Activated naive CD4-positive, alpha-beta T cell treated with anti-CD3 and anti-CD28 coated beads, Interleukin-2, amount 50 U/mL, for 72 hours (primary cell): Measurements from ENCODE around the gene ZDHHC1. TPM values are rescaled to one million over a fixed set of nuclear protein-coding genes. Genes with fewer than 3 reads are reported as not detected.

ENCODE experiments used
- ATAC-seq, 2 donors: fragments of 150-1000 bp; cut with Tn5 transposase; 2 replicates each; pipeline ENCODE4 v1.10.0; 2021; ENCODE audit warnings: mild to moderate bottlenecking in 2 of 2, moderate library complexity in 2 of 2
- DNase-seq, 2 donors: peaks; one replicate each; pipeline ENCODE4 v3.0.0; 2021 to 2022; ENCODE audit warnings: low spot score in 2 of 2
- H3K27ac Mint-ChIP-seq, 2 donors: one replicate each; pipeline ENCODE4 v1.8.0; 2022; ENCODE audit warnings: mild to moderate bottlenecking in 2 of 2, mixed read lengths in 2 of 2
- H3K36me3 Mint-ChIP-seq, 2 donors: one replicate each; pipeline ENCODE4 v1.8.0; 2022; ENCODE audit warnings: mixed read lengths in 2 of 2
- H3K9me3 Mint-ChIP-seq, 2 donors: one replicate each; pipeline ENCODE4 v1.8.0; 2022; ENCODE audit warnings: mixed read lengths in 2 of 2
- total RNA-seq, 2 donors: library from RNA; stranded (reverse); gene quantifications; one replicate each; pipeline ENCODE4 v1.2.3, GENCODE V29; 2022

Gene ZDHHC1
- total RNA-seq, 2 donors from 2014 or later: 0.23 to 2.4 TPM

DNA sequence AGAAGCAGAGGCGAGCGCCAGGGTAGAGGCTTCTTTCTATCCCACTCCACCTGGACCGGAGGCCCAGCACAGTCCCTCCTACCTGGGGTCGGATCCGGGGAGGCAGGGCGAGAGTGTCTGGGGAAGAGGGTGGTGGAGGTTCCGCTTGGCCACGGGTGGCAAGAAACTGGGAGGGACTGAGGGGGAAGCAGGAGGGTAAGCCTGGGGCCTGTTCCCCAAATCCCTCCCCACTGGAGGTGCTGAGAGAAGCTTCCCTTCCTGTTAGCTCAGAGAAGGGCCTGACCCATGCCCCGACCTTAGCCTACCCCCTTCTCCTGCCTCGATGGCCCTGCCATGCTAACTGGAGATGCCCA, 21.2 kb downstream of the ZDHHC1 start:
- DNase-seq (no peak), ATAC-seq (no peak)
- Mint-ChIP-seq H3K27ac (no peak overlapping the region), H3K9me3 (no peaks in the 10 kb centered on the region), H3K36me3 (no peaks in the 10 kb centered on the region)

DNA sequence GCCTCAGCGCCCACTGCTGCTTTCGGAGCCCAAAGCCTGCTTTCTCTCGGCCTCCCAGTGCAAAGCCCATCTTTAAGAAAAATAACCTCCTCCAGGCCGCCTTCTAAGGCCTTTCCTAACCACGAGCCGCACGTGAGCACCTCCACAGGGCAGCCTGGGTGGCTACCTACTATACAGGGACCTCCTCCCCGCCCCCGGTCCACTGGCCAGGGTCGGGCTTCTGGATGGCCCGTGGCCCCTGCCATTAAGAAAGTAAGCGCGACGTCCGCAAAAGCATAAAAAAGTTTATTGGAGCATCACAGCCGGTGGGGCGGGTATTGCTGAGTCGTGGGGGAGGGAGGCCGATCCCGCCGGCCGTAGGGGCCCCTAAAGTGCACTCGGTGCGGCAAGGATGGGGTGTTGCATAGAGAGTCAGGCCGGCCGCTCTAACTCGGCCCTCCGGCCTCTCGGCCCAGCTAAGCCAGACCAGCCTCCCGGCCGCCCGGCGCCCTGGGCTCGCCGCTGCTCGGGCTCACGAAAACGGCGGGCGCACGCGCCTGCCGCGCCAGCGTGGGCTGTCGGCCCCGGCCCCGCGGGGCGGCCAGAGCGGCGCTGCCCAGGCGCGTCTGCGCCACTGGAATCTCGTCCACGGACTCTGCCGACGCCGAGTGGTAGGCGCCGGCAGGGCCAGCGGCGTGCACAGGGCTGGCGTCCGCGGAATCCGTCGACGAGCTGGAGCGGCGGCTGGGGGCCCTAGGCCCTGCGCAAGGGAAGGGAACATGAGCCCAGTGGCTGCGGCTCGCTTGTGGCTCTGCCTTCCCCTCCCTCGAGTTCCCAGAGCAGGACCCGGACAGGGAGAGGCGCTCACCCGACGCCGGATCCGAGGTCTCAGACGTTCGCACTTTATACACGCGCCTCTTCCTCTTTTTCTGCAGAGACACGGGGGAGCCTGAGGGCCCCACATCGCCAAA, 21.8 kb downstream of the ZDHHC1 start:
- ATAC-seq (peak in 1 of 2 donors; percentile 15), DNase-seq (no peak)
- H3K36me3 Mint-ChIP-seq: no peaks in the 10 kb centered on the region
- H3K27ac Mint-ChIP-seq: peak overlapping the region in 1 of 2 donors; percentile 73
- H3K9me3 Mint-ChIP-seq: no peaks in the 10 kb centered on the region

DNA sequence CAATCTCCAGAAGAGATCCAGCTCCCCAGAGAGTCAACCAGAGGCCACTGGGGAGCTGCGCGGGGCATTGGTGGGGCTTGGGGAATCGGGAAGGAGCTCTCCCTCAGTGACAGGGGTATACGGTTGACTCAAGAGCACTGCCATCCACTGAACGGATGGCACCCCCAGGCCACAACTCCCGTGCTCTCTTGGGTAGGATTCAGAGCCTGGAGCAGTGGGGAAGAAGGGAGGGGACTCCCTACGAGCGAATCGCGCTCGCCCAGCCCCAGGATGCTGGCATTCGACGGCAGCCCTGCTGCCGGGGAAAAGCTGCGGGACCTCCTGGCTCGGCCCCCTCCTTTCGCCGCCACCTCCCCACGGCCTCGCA, 22.5 kb downstream of the ZDHHC1 start:
- Mint-ChIP-seq H3K27ac (no peak overlapping the region), H3K36me3 (no peaks in the 10 kb centered on the region), H3K9me3 (no peaks in the 10 kb centered on the region)
- DNase-seq (no peak), ATAC-seq (peak; percentile 12 to 20)

DNA sequence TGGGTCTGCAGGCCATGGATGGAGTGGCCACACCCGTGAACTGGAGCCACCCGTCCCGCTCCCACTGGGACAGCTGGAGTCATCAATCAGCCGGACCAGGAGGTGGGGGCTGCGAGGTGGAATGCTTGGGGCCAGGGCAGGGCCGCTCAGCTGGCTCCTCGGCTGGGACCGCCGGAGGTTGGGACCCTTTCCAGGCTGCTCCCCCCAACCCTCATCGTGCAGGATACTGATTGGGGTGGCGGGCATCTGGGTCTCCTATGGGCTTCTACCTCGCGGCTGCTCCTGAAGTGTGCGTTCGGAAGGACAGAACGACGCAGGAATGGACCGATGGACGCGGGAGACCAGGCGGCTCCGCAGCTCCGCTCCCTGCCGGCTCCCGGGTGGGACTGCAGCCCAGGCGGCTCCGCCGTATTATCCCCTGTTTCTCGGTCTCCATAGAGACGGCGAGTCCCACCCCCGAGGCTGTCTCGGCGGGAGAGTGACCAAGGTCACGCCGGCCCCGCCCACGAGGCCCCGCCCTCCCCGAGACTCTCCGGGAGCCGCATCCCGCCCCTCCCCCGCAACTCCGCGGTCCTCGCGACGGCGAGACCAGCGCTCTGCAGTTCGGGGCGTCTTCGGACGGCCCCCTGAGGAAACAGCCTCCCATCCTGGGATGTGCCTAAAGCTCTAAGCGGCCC, 23.0 kb downstream of the ZDHHC1 start, which contains the start of gene TPPP3:
Gene TPPP3, minus strand, starts transcription at position 388 of the 677 bp plus-strand sequence. CDS start 2,387 bp downstream, outside the sequence.
- H3K36me3 Mint-ChIP-seq: no peaks in the 10 kb centered on the region
- no peaks in the 10 kb centered on the region for H3K9me3 Mint-ChIP-seq
- DNase-seq: peak in 1 of 2 donors; percentile 37
- H3K27ac Mint-ChIP-seq: peak within 1 kb of the TSS; percentile 47 to 73
- ATAC-seq: peak; percentile 53 to 79

DNA sequence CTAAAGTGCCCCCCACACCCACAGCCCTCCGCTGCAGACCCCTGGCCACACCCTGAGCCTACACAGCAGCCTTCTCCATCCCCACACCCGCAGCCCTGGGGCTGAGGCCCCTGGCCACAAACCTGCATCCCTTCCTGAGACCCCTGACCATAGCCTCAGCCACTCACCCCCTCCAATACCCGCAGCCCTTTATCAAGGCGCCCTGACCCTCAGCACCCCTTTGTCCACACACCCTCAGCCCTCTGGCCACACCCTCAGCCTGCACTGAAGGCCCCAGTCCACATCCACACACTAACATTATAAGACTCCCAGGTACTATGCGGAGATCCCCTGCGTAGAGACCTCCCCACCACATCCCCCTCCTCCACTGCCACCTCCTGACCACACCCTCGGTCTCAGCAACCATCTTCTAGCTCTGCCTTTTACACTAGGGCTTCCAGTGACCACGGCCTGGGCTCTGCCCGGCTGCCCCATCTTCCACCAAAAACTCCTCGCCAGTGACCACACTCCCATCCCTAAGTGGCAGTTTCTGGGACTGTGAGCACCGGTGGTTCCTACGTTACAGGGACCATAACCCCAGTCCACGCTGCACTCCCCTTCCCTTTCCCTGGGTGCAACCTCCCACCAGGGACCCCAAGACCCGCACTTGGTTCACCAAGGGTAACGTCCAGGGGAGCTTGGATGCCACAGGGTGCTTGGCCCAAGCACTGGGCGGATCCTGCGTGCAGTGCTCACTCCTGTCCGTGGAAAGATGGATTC, 23.8 kb downstream of the ZDHHC1 start:
- DNase-seq (no peak), ATAC-seq (no peak)
- Mint-ChIP-seq H3K27ac (peak overlapping the region in 1 of 2 donors; percentile 47), H3K9me3 (no peaks in the 10 kb centered on the region), H3K36me3 (no peaks in the 10 kb centered on the region)

DNA sequence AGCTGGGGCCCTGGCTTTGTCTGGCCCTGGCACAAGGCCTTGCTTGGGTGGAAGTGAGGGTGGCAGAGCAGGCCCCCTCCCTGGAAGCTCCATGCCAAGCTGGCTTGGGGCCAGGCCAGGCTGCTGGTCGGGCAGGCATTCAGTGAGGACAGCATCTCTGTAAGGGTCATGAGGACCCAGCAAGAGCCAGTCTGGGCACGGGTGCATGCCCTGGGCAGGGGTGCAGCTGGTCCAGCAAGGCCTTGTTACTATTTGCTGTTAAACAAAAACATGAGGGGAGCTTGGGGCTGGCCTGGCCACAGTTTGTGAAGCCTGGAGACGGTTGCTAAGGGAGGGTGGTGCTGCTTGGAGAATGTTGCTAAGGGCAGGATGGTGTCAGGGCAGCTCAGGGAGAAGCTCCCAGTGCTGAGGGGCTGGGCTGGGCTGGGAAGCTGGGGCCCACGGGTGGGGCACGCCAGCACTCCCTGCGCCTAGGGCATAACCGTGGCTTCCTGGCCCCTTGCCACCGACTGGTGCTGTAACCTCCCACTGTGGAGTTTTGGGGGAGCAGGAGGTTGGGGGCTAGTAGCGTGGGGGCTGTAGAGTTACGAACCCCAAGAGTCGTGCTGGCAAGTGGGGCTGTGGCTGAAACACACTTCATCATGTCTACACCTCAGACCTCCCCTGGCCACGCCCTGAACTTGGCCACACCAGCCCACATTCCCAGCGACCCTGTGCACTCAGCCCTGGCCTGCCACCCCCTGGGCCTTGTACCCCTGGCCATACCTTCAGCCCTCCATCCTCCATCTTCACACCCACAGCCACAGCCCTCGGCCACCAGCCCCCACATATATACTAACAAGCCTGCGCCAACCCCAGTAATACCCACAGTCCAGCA, 24.6 kb downstream of the ZDHHC1 start:
- ATAC-seq: no peak
- Mint-ChIP-seq H3K27ac (peak overlapping the region in 1 of 2 donors; percentile 47), H3K36me3 (no peaks in the 10 kb centered on the region), H3K9me3 (no peaks in the 10 kb centered on the region)
- no peak for DNase-seq

DNA sequence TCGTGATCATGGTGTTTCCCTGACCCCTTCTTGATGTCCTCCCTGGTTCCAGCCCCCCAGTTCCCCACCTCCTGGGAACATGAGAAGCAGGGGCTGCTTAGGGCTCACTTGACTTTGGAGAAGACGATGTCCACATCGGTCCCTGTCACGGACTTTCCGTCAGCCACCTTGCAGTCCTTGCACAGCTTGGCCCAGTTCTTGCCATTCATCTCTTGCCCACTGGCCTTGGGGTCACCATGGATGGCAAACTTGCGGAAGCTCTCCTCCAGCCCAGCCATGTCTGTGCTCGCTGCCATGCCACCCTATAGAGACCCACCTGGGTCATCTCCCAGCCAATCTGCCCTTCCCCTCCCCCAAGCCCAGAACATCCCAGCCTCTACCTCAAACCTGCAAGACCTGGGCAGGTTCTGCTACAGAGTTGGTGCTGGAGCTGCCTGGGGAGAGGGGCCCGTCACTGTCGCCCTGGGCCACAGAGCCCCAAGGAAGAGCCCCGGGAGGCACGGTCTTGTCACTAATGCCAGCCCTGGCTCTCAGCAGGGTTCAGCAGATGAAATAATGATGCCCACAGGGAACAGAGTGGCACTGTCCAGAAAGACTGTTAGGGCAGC, 25.4 kb downstream of the ZDHHC1 start:
- H3K36me3 Mint-ChIP-seq: no peaks in the 10 kb centered on the region
- DNase-seq (no peak), ATAC-seq (no peak)
- H3K9me3 Mint-ChIP-seq: no peaks in the 10 kb centered on the region
- no peak overlapping the region for H3K27ac Mint-ChIP-seq

DNA sequence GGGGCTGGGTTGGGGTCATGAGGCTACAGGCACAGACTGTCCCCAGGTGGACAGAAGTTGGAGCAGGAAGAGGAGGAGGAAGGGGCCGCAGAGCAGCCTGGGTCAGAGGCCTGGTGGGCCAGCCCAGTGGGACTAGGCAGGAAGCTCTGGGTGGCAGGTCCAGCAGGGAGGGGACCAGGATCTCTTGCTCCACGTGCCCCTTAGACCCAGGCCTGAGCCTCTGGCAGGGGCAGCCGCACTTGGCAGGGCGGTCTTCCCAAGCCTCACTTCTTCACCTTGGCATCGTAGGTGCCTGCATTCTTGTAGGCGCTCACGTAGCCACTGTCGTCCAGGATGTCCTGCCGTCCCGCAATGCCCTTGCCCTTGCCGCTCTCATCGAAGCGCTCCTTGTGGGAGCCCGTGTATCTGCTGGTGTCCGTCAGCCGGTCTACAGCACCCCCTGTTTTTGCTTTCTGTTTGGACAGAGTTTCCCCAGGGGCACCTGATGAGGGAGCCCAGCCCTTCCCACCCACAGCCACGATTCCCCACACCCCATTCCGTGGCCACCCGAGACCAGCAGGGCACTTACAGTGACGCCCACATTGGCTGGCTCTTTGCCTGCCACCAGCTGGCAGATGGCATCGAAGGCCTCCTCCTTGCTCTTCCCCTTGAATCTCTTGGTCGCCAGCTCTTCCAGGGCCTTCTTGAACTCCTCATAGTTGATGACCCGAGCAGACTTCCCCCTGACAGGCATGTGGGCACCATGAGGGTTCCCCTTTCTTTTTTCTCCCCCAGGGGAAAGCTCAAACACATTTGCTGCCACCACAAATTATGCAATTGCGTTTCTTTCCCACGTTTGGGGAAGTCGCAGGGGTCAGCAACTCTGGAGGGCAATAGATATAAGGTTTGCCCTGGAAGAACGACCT, 26.1 kb downstream of the ZDHHC1 start:
- no peak for ATAC-seq
- Mint-ChIP-seq H3K9me3 (no peaks in the 10 kb centered on the region), H3K36me3 (no peaks in the 10 kb centered on the region), H3K27ac (no peak overlapping the region)
- DNase-seq: no peak

DNA sequence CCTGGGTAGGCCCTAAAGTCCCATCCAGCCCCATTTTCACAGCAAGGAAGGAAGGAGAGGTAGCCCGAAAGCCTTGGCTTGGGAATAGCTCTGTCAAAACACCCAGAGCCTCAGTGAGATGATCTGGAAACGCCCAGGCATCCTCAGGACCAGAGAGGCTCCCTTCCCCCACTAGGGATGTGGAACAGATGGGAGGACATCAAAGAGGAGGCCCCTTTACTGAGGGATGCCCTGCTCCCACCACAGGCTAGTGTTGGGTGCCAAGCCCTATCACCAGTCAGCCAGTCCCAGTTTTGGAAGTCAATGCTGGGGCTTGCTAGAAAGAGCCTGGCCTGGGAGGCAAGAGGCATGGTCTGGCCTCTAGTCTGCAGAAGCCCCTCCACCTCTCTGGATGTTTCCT, 27.7 kb downstream of the ZDHHC1 start:
- H3K27ac Mint-ChIP-seq: no peak overlapping the region
- H3K36me3 Mint-ChIP-seq: no peaks in the 10 kb centered on the region
- ATAC-seq (no peak), DNase-seq (no peak)
- no peaks in the 10 kb centered on the region for H3K9me3 Mint-ChIP-seq

DNA sequence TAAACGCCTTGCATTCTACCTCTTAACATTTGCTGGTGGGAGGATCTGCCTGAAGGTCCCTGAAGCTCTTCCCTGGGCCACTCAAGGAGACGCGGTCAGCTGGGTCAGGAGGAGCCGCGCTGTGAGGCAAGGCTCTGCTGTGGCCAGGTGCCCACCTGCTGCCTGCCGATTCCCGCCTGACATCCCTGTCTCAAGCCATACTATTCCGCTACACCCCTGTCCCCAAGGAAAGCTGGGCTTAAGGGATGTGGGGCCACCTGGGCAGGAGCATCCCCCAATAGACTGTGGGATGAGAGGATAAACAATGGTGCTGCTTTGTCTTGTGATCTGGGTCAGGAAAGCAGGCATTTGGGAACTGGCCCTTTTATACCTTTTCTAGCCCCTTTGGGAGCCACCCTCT, 28.1 kb downstream of the ZDHHC1 start:
- H3K9me3 Mint-ChIP-seq: no peaks in the 10 kb centered on the region
- DNase-seq (no peak), ATAC-seq (no peak)
- H3K36me3 Mint-ChIP-seq: no peaks in the 10 kb centered on the region
- H3K27ac Mint-ChIP-seq: no peak overlapping the region

DNA sequence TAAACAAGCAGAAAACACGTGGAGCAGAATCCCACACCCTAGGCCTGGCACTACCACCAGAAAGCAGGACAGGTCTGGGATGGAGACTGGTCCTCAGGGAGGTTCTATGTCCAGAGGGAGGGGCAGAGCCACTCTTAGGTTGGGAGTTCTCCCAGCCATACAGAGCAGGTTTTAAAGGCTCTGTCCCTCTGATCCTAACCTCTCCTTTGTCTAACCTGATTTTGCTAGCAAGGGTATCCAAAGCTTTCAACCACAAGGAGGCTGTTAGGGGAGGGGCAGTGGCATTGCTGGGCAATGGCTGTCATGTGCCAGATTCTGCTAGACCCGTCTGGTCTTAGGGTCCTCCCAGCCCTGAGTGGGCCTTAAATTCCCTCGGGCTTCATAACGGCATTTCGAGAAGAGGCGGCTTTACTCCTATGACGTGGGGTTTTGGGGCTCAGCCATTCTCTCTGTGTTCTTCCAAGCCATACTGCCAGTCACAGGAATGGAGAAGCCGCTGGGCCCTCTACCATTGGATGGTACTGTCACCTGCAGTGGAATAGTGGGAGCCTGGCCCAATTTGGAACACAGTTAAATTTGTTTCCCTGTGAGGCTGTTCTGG, 28.7 kb downstream of the ZDHHC1 start:
- no peaks in the 10 kb centered on the region for H3K9me3 Mint-ChIP-seq
- H3K36me3 Mint-ChIP-seq: no peaks in the 10 kb centered on the region
- ATAC-seq: no peak

DNA sequence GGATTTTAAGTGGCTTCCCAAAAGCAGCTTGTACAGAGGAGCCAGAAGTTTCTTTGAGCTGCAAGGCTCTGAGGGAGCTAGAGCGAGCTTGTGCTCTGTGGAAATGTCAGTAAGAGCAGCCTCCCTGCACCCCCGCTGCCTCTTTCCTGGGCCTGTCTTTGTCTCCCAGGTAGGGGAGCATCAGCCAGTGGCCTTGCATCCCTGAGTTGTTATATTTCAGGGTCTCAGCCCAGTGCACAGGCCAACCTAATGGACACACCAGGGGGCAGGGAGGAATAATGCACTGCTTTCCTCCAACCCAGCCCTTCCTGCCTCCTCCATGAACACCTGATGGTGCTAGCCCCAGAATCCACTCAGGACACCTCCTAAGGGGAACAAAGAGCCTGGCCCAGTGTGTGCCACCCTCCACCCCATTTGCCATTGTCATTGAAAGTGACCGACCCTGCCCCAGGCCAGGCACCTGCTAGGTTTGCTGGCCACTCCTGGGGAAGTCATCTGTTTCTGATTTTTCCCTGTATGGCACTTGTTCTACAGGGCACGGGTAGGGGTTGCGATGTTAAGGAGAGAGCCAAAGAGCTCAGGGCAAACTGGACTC, 29.3 kb downstream of the ZDHHC1 start:
- ATAC-seq: no peak
- Mint-ChIP-seq H3K9me3 (no peaks in the 10 kb centered on the region), H3K27ac (no peak overlapping the region), H3K36me3 (no peaks in the 10 kb centered on the region)
- DNase-seq: no peak

More for the DNA sequence above, 28.7 kb downstream of the ZDHHC1 start:
- H3K27ac Mint-ChIP-seq: no peak overlapping the region
- DNase-seq: no peak

DNA sequence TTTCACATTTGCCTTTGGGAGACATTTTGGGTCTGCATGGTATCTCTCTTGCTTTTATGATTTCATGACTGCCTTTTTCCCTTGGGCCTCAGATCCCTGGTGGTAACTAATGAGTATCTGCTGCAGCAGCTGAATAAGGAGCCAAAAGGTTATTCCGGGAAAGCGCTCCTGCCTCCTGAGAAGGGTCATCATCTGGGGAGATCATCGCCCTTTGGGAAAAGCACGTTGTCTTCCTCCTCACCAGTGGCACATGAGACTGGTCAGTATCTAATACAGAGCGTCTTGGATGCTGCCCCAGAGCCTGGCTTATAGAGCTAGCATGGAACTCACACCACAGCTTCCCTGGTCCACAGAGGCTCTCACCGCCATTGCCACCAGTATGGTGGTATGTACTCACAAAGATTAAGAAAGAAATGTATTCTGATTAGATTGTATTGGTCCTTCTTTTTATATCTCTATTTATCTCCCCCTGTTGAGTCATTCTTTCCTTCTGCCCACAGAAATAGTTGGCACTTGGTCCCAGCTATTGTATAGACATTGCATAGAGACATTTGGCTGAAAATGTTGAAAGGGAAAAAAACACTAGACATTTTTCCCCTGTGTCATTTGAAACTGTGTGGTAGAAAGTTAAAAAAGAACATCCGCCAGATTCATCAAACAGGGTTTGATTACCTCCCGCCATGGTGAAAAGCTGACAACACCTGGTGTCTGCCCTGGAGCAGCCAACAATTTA, 31.3 kb downstream of the ZDHHC1 start:
- DNase-seq (no peak), ATAC-seq (peak in 1 of 2 donors; percentile 34)
- Mint-ChIP-seq H3K36me3 (no peaks in the 10 kb centered on the region), H3K27ac (no peak overlapping the region), H3K9me3 (no peaks in the 10 kb centered on the region)

DNA sequence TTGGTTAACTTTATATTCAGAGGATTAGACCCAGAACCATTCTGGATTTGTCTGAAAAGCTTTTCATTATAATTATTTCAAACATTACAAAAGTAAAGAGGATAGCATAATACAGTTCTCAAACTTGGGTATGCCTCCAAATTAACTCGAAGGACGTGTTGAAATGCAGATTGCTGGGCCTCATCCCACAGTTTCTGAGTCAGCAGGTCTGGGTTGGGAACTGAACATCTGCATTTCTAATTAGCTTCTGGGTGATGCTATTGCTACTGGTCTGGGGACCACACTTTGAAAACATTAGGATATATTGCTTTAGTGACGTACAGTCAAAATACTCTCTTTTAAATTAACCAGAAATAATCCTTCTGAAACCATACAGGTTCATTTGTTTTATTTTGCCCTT, 33.0 kb downstream of the ZDHHC1 start:
- Mint-ChIP-seq H3K9me3 (no peaks in the 10 kb centered on the region), H3K27ac (no peak overlapping the region), H3K36me3 (no peaks in the 10 kb centered on the region)
- DNase-seq (no peak), ATAC-seq (no peak)
